IMR-90 (cell line): ENCODE data around the gene IL17REL. TPM values are rescaled to one million over a fixed set of nuclear protein-coding genes. Genes with fewer than 3 reads are reported as not detected.

Experiments
- ATAC-seq: fragments of 200-7000 bp; cut with Tn5 transposase; 2 replicates; pipeline ENCODE4 v1.9.1; 2020; ENCODE audit warnings: low read depth, mild to moderate bottlenecking, moderate library complexity
- BruUV-seq: library from RNA; stranded (reverse); fragments of 400-500 nt; replicated peaks from 2 replicates; lab custom pipeline; 2021; lab: Mats Ljungman, UMichigan
- CTCF ChIA-PET: fragments of 300-600 bp; formaldehyde crosslinking; extraction: SDS; loops from one replicate; lab custom pipeline; 2021; ENCODE audit warnings: antibody characterized with exemption; lab: Yijun Ruan, JAX
- POLR2A ChIA-PET: fragments of 300-600 bp; sonication (Branson Sonifier 250); formaldehyde crosslinking; loops from one replicate; lab custom pipeline; 2022; ENCODE audit warnings: antibody characterized with exemption; ENCODE audit not compliant: unreplicated experiment; lab: Charles Lee
- DNase-seq: peaks from one replicate; pipeline ENCODE4 v3.0.0; 2013
- H2AFZ ChIP-seq: replicated peaks from 2 replicates; pipeline ENCODE3; 2013; ENCODE audit warnings: low read length, mild to moderate bottlenecking; ENCODE audit not compliant: poor library complexity
- H2AK5ac ChIP-seq: 2 replicates; pipeline ENCODE4 v1.6.1; 2013; ENCODE audit warnings: low read depth, low read length, inconsistent platforms
- H2AK9ac ChIP-seq: replicated peaks from 2 replicates; pipeline ENCODE3; 2013; ENCODE audit warnings: mild to moderate bottlenecking, low read depth, low read length, moderate library complexity; ENCODE audit not compliant: poor library complexity
- H2BK120ac ChIP-seq: 2 replicates; pipeline ENCODE4 v1.6.1; 2013; ENCODE audit warnings: low read depth, low read length, inconsistent platforms
- H2BK15ac ChIP-seq: 3 replicates; pipeline ENCODE4 v1.6.1; 2013; ENCODE audit warnings: low read depth, low read length, inconsistent platforms
- H2BK20ac ChIP-seq: 2 replicates; pipeline ENCODE4 v1.6.1; 2013; ENCODE audit warnings: low read depth, mild to moderate bottlenecking, inconsistent platforms, low read length, moderate library complexity
- H2BK5ac ChIP-seq: 2 replicates; pipeline ENCODE4 v1.6.1; 2013; ENCODE audit warnings: mild to moderate bottlenecking, low read depth, low read length, inconsistent platforms; ENCODE audit not compliant: poor library complexity, severe bottlenecking
- H3K14ac ChIP-seq: replicated peaks from 2 replicates; pipeline ENCODE4 v1.6.1; 2013; ENCODE audit warnings: low read depth, low read length, inconsistent platforms
- H3K18ac ChIP-seq: 2 replicates; pipeline ENCODE4 v1.6.1; 2013; ENCODE audit warnings: low read depth, low read length, control low read depth
- H3K23ac ChIP-seq: 2 replicates; pipeline ENCODE4 v1.6.1; 2013; ENCODE audit warnings: low read depth, low read length, inconsistent platforms
- H3K27ac ChIP-seq: 2 replicates; pipeline ENCODE4 v1.5.1; 2013; ENCODE audit warnings: mild to moderate bottlenecking, control low read depth, low read length; ENCODE audit not compliant: insufficient read depth
- H3K27me3 ChIP-seq: 2 replicates; pipeline ENCODE4 v1.6.1; 2013; ENCODE audit warnings: low read length; ENCODE audit not compliant: control insufficient read depth, insufficient read depth
- H3K36me3 ChIP-seq: 2 replicates; pipeline ENCODE4 v1.6.1; 2013; ENCODE audit warnings: low read length, mixed read lengths; ENCODE audit not compliant: control insufficient read depth, insufficient read depth
- H3K4ac ChIP-seq: 2 replicates; pipeline ENCODE4 v1.6.1; 2013; ENCODE audit warnings: low read depth, low read length, inconsistent platforms
- H3K4me1 ChIP-seq: 2 replicates; pipeline ENCODE4 v1.6.1; 2013; ENCODE audit warnings: low read length, mixed read lengths; ENCODE audit not compliant: control insufficient read depth, insufficient read depth
- H3K4me2 ChIP-seq: 2 replicates; pipeline ENCODE4 v1.6.1; 2013; ENCODE audit warnings: low read depth, mild to moderate bottlenecking, control low read depth, low read length, moderate library complexity
- H3K4me3 ChIP-seq: 2 replicates; pipeline ENCODE4 v1.5.1; 2013; ENCODE audit warnings: low read depth, mild to moderate bottlenecking, control low read depth, low read length, moderate library complexity; ENCODE audit not compliant: insufficient read depth
- H3K56ac ChIP-seq: 2 replicates; pipeline ENCODE4 v1.6.1; 2013; ENCODE audit warnings: low read length, inconsistent platforms; ENCODE audit not compliant: insufficient read depth; ENCODE audit errors: extremely low read depth
- H3K79me1 ChIP-seq, 2 experiments: 2 replicates each; pipeline ENCODE4 v1.6.1; 2013; ENCODE audit warnings: low read length in 2 of 2, inconsistent platforms in 1 of 2, low read depth in 1 of 2
- H3K9ac ChIP-seq: 2 replicates; pipeline ENCODE4 v1.6.1; 2013; ENCODE audit warnings: low read depth, low read length, control low read depth
- H3K9me1 ChIP-seq: 2 replicates; pipeline ENCODE4 v1.6.1; 2013; ENCODE audit warnings: low read length, inconsistent platforms; ENCODE audit not compliant: insufficient read depth
- H3K9me3 ChIP-seq: 2 replicates; pipeline ENCODE4 v1.6.1; 2013; ENCODE audit warnings: low read length; ENCODE audit not compliant: control insufficient read depth, insufficient read depth
- H4K20me1 ChIP-seq: 2 replicates; pipeline ENCODE4 v1.6.1; 2013; ENCODE audit warnings: low read length, inconsistent platforms; ENCODE audit not compliant: insufficient read depth
- H4K5ac ChIP-seq: 2 replicates; pipeline ENCODE4 v1.6.1; 2013; ENCODE audit warnings: mild to moderate bottlenecking, low read depth, low read length, control low read depth
- H4K8ac ChIP-seq, 2 experiments: 2 replicates each; pipeline ENCODE4 v1.6.1; 2013; ENCODE audit warnings: low read depth in 2 of 2, low read length in 2 of 2, control low read depth in 1 of 2, inconsistent platforms in 1 of 2
- H4K91ac ChIP-seq: 2 replicates; pipeline ENCODE4 v1.6.1; 2013; ENCODE audit warnings: low read depth, low read length, inconsistent platforms; ENCODE audit not compliant: insufficient read depth
- BHLHE40 ChIP-seq: fragments of 150-350 bp; IDR thresholded peaks from 2 replicates; pipeline ENCODE4 v1.6.1; 2016; ENCODE audit warnings: mild to moderate bottlenecking, low read depth, low read length
- CEBPB ChIP-seq: IDR thresholded peaks from 2 replicates; pipeline ENCODE4 v1.6.1; 2012; ENCODE audit warnings: low read depth, low read length, improper control_type of control experiment
- CHD1 ChIP-seq: IDR thresholded peaks from 2 replicates; pipeline ENCODE4 v1.6.1; 2012; ENCODE audit warnings: low read depth, low read length, improper control_type of control experiment
- CTCF ChIP-seq: conservative IDR thresholded peaks from 2 replicates; pipeline ENCODE4 v1.5.1; 2012; ENCODE audit warnings: mild to moderate bottlenecking, low read depth, low read length, improper control_type of control experiment
- ELK1 ChIP-seq: fragments of 150-350 bp; IDR thresholded peaks from 2 replicates; pipeline ENCODE4 v1.6.1; 2016; ENCODE audit warnings: low read depth, mild to moderate bottlenecking, low read length, moderate library complexity, borderline replicate concordance
- MAZ ChIP-seq: IDR thresholded peaks from 2 replicates; pipeline ENCODE4 v1.6.1; 2012; ENCODE audit warnings: low read depth, mild to moderate bottlenecking, low read length, improper control_type of control experiment, moderate library complexity, borderline replicate concordance
- MXI1 ChIP-seq: IDR thresholded peaks from 2 replicates; pipeline ENCODE4 v1.6.1; 2012; ENCODE audit warnings: low read depth, mild to moderate bottlenecking, low read length, moderate library complexity, borderline replicate concordance
- RCOR1 ChIP-seq: IDR thresholded peaks from 2 replicates; pipeline ENCODE4 v1.6.1; 2012; ENCODE audit warnings: mild to moderate bottlenecking, low read length, improper control_type of control experiment; ENCODE audit not compliant: insufficient replicate concordance
- RFX5 ChIP-seq: IDR thresholded peaks from 2 replicates; pipeline ENCODE4 v1.8.0; 2012; ENCODE audit warnings: low read depth, mild to moderate bottlenecking, low read length, moderate library complexity
- SMC3 ChIP-seq: fragments of 150-350 bp; IDR thresholded peaks from 2 replicates; pipeline ENCODE4 v1.6.1; 2016; ENCODE audit warnings: low read depth, mild to moderate bottlenecking, antibody characterized with exemption, low read length, moderate library complexity
- USF2 ChIP-seq: fragments of 150-350 bp; IDR thresholded peaks from 2 replicates; pipeline ENCODE4 v1.6.1; 2017; ENCODE audit warnings: mild to moderate bottlenecking, antibody characterized with exemption, low read length, low read depth
- WGBS, 2 experiments: methylation state at CpG; one replicate each; pipeline versions ENCODE4 v1.1.5 to v1.1.7; 2013; ENCODE audit warnings: missing lambda C conversion rate in 2 of 2; ENCODE audit not compliant: insufficient read length in 1 of 2; ENCODE audit errors: extremely low coverage in 2 of 2; 5-methylcytosine and 5-hydroxymethylcytosine counted together
- dilution Hi-C: fragments of 300-500 bp; cut with HindIII; formaldehyde crosslinking; loops from one replicate; pipeline ENCODE4 v1.14.3; 2018; ENCODE audit warnings: low sequenced_read_pairs; ENCODE audit not compliant: unreplicated experiment
- in situ Hi-C: fragments of 300-500 bp; cut with MboI; formaldehyde crosslinking; loops from 3 replicates; pipeline ENCODE4 v1.14.3; 2019; ENCODE audit warnings: low sequenced_read_pairs, inconsistent platforms, mixed read lengths
- intact Hi-C: fragments of 100-400 bp; cut with micrococcal nuclease; formaldehyde crosslinking; loops from 2 replicates; pipeline ENCODE4 v1.10.0; 2022
- polyA plus RNA-seq, 3 experiments: library from polyadenylated mRNA; depleted of rRNA; stranded (reverse); fragments of >200 nt; gene quantifications; 2 replicates each; pipeline ENCODE4 v1.2.3, GENCODE V29; 2012; ENCODE audit warnings: low replicate concordance in 1 of 3
- total RNA-seq: library from RNA; depleted of rRNA; stranded (reverse); fragments of >200 nt; gene quantifications from 2 replicates; pipeline ENCODE4 v1.2.3, GENCODE V29; 2012

IL17REL gene
- total and polyA plus RNA-seq, 2 of the 4 experiments (the other 2 are of a cell fraction) = not detected

- Histone ChIP-seq H2BK20ac (peak overlapping the region; percentile 79), H2AFZ (peak overlapping the region; percentile 91), H3K79me1 (0 out of 4 replicates have a peak, but pooled peaks cover 0 to 4% of the 10 kb centered on the region in 2 experiments), H4K8ac (peak overlapping the region in 1 of 2 experiments; percentile 95; a peak in 2 of 4 replicates), H3K4me1 (peaks cover 40% of the 10 kb centered on the region), H2AK9ac (peak overlapping the region; percentile 99), H3K9me3 (no peaks in the 10 kb centered on the region), H3K4me2 (no peak overlapping the region), H3K56ac (no peak overlapping the region), H3K4me3 (no peak overlapping the region), H2BK15ac (peak overlapping the region; percentile 71; the same call in 2 of the 3 replicates), H2BK120ac (peak overlapping the region; percentile 94), H2BK5ac (peak overlapping the region; percentile 86), H3K27ac (peak overlapping the region; percentile 60; the same call in 1 of the 2 replicates), H3K36me3 (no peaks in the 10 kb centered on the region), H3K23ac (no peak overlapping the region), H3K9ac (no peak overlapping the region), H4K20me1 (no peaks in the 10 kb centered on the region), H4K91ac (peak overlapping the region; percentile 76), H4K5ac (peak overlapping the region; percentile 64), H2AK5ac (peak overlapping the region; percentile 99), H3K27me3 (no peaks in the 10 kb centered on the region), H3K18ac (peak overlapping the region; percentile 19), H3K9me1 (peaks cover 23% of the 10 kb centered on the region), H3K14ac (0 out of 2 replicates have a peak overlapping the region, but pooled peaks have one; percentile 11), H3K4ac (peak overlapping the region; percentile 100)
- intact Hi-C loops = no loop called here
- dilution Hi-C loops = no loop called here
- no TSS peak for BruUV-seq
- CTCF ChIA-PET = no interaction called here
- no peak for ATAC-seq
- 87% methylated on average over 6 of the region's 20 CpGs; no CpG with 5 or more reads in 1 of the 2 experiments for WGBS, 2 experiments
- in situ Hi-C loops = no loop called here
- POLR2A ChIA-PET = no interaction called here
- no peak for TF ChIP-seq RCOR1
- no peak for TF ChIP-seq MAZ
- TF ChIP-seq SMC3 = no peak
- no peak for TF ChIP-seq BHLHE40
- no peak for TF ChIP-seq CEBPB
- no peak for TF ChIP-seq CTCF
- TF ChIP-seq CHD1 = no peak
- no peak for TF ChIP-seq RFX5
- no peak for TF ChIP-seq MXI1
- TF ChIP-seq USF2 = no peak
- TF ChIP-seq ELK1 = no peak
- no peak for DNase-seq
Measured at GRCh38 chr22:49953027-49953679, 59.4 kb downstream of the IL17REL start.
